GM12878 (cell line): Measurements from ENCODE around the gene MSS51. TPM values are rescaled to one million over a fixed set of nuclear protein-coding genes. Genes with fewer than 3 reads are reported as not detected.

Experiments used
- ATAC-seq: fragments of 200-7000 bp; cut with Tn5 transposase; 3 replicates; pipeline ENCODE4 v1.9.1; 2020; ENCODE audit warnings: mild to moderate bottlenecking, moderate library complexity
- BruUV-seq: library from RNA; stranded (reverse); fragments of 400-500 nt; replicated peaks from 2 replicates; lab custom pipeline; 2021; lab: Mats Ljungman, UMichigan
- CTCF ChIA-PET: fragments of 300-600 bp; sonication (Branson Sonifier 250); formaldehyde crosslinking; extraction: SDS; loops from one replicate; lab custom pipeline; 2021; ENCODE audit warnings: inconsistent platforms; lab: Yijun Ruan, JAX
- POLR2A ChIA-PET: fragments of 350-600 bp; formaldehyde crosslinking; extraction: SDS; loops from one replicate; lab custom pipeline; 2021; ENCODE audit warnings: inconsistent platforms; lab: Charles Lee
- RAD21 ChIA-PET: fragments of 300-600 bp; sonication (Branson Sonifier 250); formaldehyde crosslinking; loops from one replicate; lab custom pipeline; 2023; ENCODE audit warnings: antibody characterized with exemption; ENCODE audit not compliant: unreplicated experiment; lab: Charles Lee
- SMC1A ChIA-PET: fragments of 300-600 bp; sonication (Branson Sonifier 250); formaldehyde crosslinking; loops from one replicate; lab custom pipeline; 2023; ENCODE audit not compliant: unreplicated experiment, uncharacterized antibody; lab: Charles Lee
- DNase-seq: peaks from one replicate; pipeline ENCODE4 v3.0.0-alpha.2; 2011; ENCODE audit warnings: low read depth, low spot score
- FAIRE-seq: peaks from 3 replicates; lab custom pipeline; 2011; peaks lifted over from hg19 to GRCh38; lab: Jason Lieb, UNC
- H2AFZ ChIP-seq: 2 replicates; pipeline ENCODE4 v1.6.0; 2011; ENCODE audit warnings: low read depth, low read length, control low read depth; ENCODE audit not compliant: control insufficient read depth
- H3K27ac ChIP-seq: 2 replicates; pipeline ENCODE4 v1.5.1; 2011; ENCODE audit warnings: control low read depth; ENCODE audit not compliant: control insufficient read depth, insufficient read depth
- H3K27me3 ChIP-seq, 2 experiments: replicated peaks in 1 of 2; 2 replicates each; pipeline versions ENCODE4 v1.6.0 to v1.6.1; 2011; ENCODE audit warnings: low read length in 1 of 2; ENCODE audit not compliant: control insufficient read depth in 2 of 2, insufficient read depth in 2 of 2
- H3K36me3 ChIP-seq, 2 experiments: 2 replicates each; pipeline ENCODE4 v1.5.1; 2011; ENCODE audit warnings: low read length in 1 of 2; ENCODE audit not compliant: control insufficient read depth in 2 of 2, insufficient read depth in 2 of 2
- H3K4me1 ChIP-seq: 2 replicates; pipeline ENCODE4 v1.6.1; 2011; ENCODE audit warnings: mild to moderate bottlenecking, low read length, moderate library complexity, mixed read lengths; ENCODE audit not compliant: control insufficient read depth, insufficient read depth
- H3K4me2 ChIP-seq: 2 replicates; pipeline ENCODE4 v1.6.0; 2011; ENCODE audit warnings: control low read depth; ENCODE audit not compliant: control insufficient read depth, insufficient read depth
- H3K4me3 ChIP-seq: fragments of 200-600 bp; sonication (generic); 2 replicates; pipeline ENCODE4 v1.5.1; 2016
- H3K79me2 ChIP-seq: 2 replicates; pipeline ENCODE4 v1.6.0; 2011; ENCODE audit warnings: low read length; ENCODE audit not compliant: control insufficient read depth, insufficient read depth
- H3K9ac ChIP-seq: 2 replicates; pipeline ENCODE4 v1.8.0; 2011; ENCODE audit warnings: low read length, control low read depth, mixed read lengths; ENCODE audit not compliant: control insufficient read depth, insufficient read depth
- H3K9me3 ChIP-seq: replicated peaks from 3 replicates; pipeline ENCODE4 v1.5.1; 2011; ENCODE audit warnings: mild to moderate bottlenecking, low read length; ENCODE audit not compliant: control insufficient read depth, insufficient read depth
- H4K20me1 ChIP-seq: 2 replicates; pipeline ENCODE4 v1.6.0; 2011; ENCODE audit not compliant: control insufficient read depth, insufficient read depth
- FOXK2 ChIP-seq: fragments of 450-650 bp; IDR thresholded peaks from 2 replicates; pipeline ENCODE4 v1.6.1; 2017; ENCODE audit warnings: mild to moderate bottlenecking, moderate library complexity
- GABPA ChIP-seq: IDR thresholded peaks from 2 replicates; pipeline ENCODE4 v1.6.1; 2014; ENCODE audit warnings: antibody characterized with exemption, low read depth, mild to moderate bottlenecking, inconsistent platforms
- JUND ChIP-seq: IDR thresholded peaks from 2 replicates; pipeline ENCODE4 v1.6.1; 2012; ENCODE audit warnings: low read depth, mild to moderate bottlenecking, low read length, improper control_type of control experiment, moderate library complexity
- KLF5 ChIP-seq: fragments of 450-650 bp; IDR thresholded peaks from 2 replicates; pipeline ENCODE4 v1.6.1; 2014; ENCODE audit warnings: mild to moderate bottlenecking; ENCODE audit not compliant: partially characterized antibody
- LARP7 ChIP-seq: fragments of 450-650 bp; IDR thresholded peaks from 2 replicates; pipeline ENCODE4 v1.6.1; 2017; ENCODE audit warnings: mild to moderate bottlenecking
- RB1 ChIP-seq: fragments of 450-650 bp; formaldehyde crosslinking; IDR thresholded peaks from 2 replicates; pipeline ENCODE4 v1.6.1; 2017; ENCODE audit warnings: mild to moderate bottlenecking, borderline replicate concordance
- SIN3A ChIP-seq: IDR thresholded peaks from 2 replicates; pipeline ENCODE4 v1.6.1; 2012; ENCODE audit warnings: low read depth, low read length, improper control_type of control experiment
- SUZ12 ChIP-seq: fragments of 200-600 bp; sonication (generic); IDR thresholded peaks from one replicate; pipeline ENCODE4 v1.6.1; 2018; ENCODE audit warnings: antibody characterized with exemption, mild to moderate bottlenecking; ENCODE audit not compliant: unreplicated experiment
- TCF12 ChIP-seq: IDR thresholded peaks from 2 replicates; pipeline ENCODE4 v1.6.1; 2011; ENCODE audit warnings: low read depth, mild to moderate bottlenecking, low read length
- YBX1 ChIP-seq: fragments of 450-650 bp; IDR thresholded peaks from 2 replicates; pipeline ENCODE4 v1.6.1; 2016; ENCODE audit warnings: antibody characterized with exemption
- WGBS: methylation state at CpG from one replicate; pipeline ENCODE4 v1.1.6; 2016; ENCODE audit warnings: low lambda C conversion rate; ENCODE audit not compliant: insufficient replicate concordance, insufficient coverage; ENCODE audit errors: missing lambda C conversion rate; 5-methylcytosine and 5-hydroxymethylcytosine counted together
- in situ Hi-C: fragments of 300-500 bp; cut with MboI; formaldehyde crosslinking; loops from 9 replicates; pipeline ENCODE4 v1.14.3; 2018; ENCODE audit warnings: mixed read lengths
- intact Hi-C: fragments of 100-400 bp; cut with micrococcal nuclease; formaldehyde crosslinking; loops from one replicate; pipeline ENCODE4 v1.14.2; 2022; ENCODE audit not compliant: unreplicated experiment
- polyA plus RNA-seq, 11 experiments: library from polyadenylated mRNA; depleted of rRNA in 4 of 11; unstranded in 6 of 11; stranded (reverse) in 5 of 11; fragments of >200 nt; fragmentation: Nextera tagmentation in 4 of 11; fragmentation: Illumina TruSeq in 1 of 11; extraction: Ambion mirVana in 4 of 11; extraction: Trizol in 1 of 11; gene quantifications; 1 replicate in 1 of 11; 2 replicates in 10 of 11; pipeline versions ENCODE4 v1.2.1 to v1.2.3, GENCODE V29; 2011 to 2016; ENCODE audit warnings: inconsistent platforms in 2 of 11, missing spikeins in 2 of 11, low read depth in 1 of 11
- total RNA-seq, 4 experiments: library from RNA; depleted of rRNA in 3 of 4; stranded (reverse); fragments of >200 nt in 3 of 4; fragmentation: Illumina TruSeq in 1 of 4; extraction: Trizol in 1 of 4; gene quantifications; 2 replicates each; pipeline versions ENCODE4 v1.2.1 to v1.2.3, GENCODE V29; 2013 to 2021
- TF ChIP-seq, protein P1 (sequence below): IDR thresholded peaks from 2 replicates; pipeline ENCODE4 v1.6.1; 2011; ENCODE audit warnings: low read depth, low read length, improper control_type of control experiment, borderline replicate concordance
- TF ChIP-seq, protein P2 (sequence below): fragments of 450-650 bp; IDR thresholded peaks from 2 replicates; pipeline ENCODE4 v1.6.1; 2017; ENCODE audit warnings: mild to moderate bottlenecking
- TF ChIP-seq, protein P3 (sequence below): IDR thresholded peaks from 2 replicates; pipeline ENCODE4 v1.6.1; 2012; ENCODE audit warnings: low read depth, low read length, improper control_type of control experiment
- TF ChIP-seq, protein P4 (sequence below): IDR thresholded peaks from 2 replicates; pipeline ENCODE4 v1.6.1; 2012; ENCODE audit warnings: low read depth, low read length, improper control_type of control experiment

MSS51 gene
- total and polyA plus RNA-seq, 10 of the 15 experiments (the other 5 are each of a cell fraction or from before 2014, with no cell fraction given), result 0.06 to 2.1 (median 1.5) TPM

DNA sequence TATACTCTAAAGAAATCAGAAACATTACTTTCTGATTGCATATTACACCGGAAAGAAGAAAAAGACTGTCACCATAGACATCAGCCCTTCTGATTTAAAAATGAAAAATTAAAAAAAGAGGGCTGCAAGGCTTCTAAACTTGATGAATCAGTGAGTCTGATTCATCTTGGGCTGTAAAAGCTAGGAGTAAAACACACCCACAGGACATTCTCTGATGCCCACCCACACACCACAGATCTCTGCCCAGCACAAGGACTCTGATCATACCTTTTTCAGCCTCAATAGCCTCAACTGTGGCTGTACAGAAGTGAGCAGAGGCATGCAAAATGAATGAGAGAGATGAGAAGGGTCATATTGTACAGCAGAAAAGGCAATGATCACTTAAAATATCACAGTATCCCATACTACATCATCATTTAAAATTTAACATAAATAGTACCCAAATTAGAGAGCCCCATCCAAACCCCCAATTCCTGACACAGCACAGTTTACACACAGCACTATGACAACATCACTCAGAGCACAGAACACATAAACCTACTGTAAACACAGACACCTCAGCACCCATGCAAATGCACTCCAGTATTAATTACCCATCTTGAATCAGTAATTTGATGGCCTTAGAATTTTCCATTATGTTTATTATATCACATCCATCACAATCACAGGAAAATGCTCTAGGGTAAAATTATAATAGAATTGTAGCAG is 6.4 kb upstream of the MSS51 start:
- peaks cover 2 to 15% of the 10 kb centered on the region in 2 experiments; a peak in 2 of 4 replicates for H3K36me3 ChIP-seq
- no peaks in the 10 kb centered on the region for H3K79me2 ChIP-seq
- no TSS peak for BruUV-seq
- FAIRE-seq (no peak), ATAC-seq (no peak), DNase-seq (no peak)
- ChIA-PET CTCF (no interaction called here), RAD21 (no interaction called here), POLR2A (no interaction called here), SMC1A (no interaction called here)
- H2AFZ ChIP-seq, result no peak overlapping the region
- intact Hi-C loops, result no loop called here
- 100% methylated on average over 1 of the region's 1 CpG for WGBS
- no peaks in the 10 kb centered on the region for H3K4me1 ChIP-seq
- H3K4me3 ChIP-seq, result no peak overlapping the region
- in situ Hi-C loops, result no loop called here
- no peak overlapping the region for H3K27ac ChIP-seq
- no peak overlapping the region for H3K9ac ChIP-seq
- TF ChIP-seq KLF5, result no peak
- TF ChIP-seq, protein P1, sequence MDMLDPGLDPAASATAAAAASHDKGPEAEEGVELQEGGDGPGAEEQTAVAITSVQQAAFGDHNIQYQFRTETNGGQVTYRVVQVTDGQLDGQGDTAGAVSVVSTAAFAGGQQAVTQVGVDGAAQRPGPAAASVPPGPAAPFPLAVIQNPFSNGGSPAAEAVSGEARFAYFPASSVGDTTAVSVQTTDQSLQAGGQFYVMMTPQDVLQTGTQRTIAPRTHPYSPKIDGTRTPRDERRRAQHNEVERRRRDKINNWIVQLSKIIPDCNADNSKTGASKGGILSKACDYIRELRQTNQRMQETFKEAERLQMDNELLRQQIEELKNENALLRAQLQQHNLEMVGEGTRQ, result no peak
- no peak for TF ChIP-seq TCF12
- no peak for TF ChIP-seq FOXK2
- no peak for TF ChIP-seq GABPA
- H3K4me2 ChIP-seq, result no peak overlapping the region
- no peaks in the 10 kb centered on the region for H3K27me3 ChIP-seq
- H4K20me1 ChIP-seq, result no peaks in the 10 kb centered on the region
- no peaks in the 10 kb centered on the region for H3K9me3 ChIP-seq

DNA sequence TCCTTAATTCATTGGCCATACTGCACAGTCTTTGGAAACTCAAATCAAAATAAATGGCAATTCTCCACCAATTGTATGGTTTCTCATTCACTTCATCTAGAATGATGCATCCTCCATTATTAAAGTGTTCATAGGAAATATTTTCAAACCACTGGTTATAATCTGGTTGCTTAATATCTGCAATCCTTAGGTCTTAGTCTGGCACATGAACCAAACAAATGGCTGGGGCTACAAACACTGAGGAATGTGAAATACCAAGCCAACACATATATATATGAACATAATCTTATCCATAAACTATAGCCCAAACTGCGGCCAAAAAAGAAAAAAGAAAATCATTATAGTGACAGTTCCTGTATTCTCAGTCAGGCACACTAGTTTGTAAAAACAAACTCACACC is 5.7 kb upstream of the MSS51 start:
- no peak overlapping the region for H2AFZ ChIP-seq
- in situ Hi-C loops (no loop called here), intact Hi-C loops (no loop called here)
- ChIA-PET CTCF (no interaction called here), SMC1A (no interaction called here), RAD21 (no interaction called here), POLR2A (no interaction called here)
- no peaks in the 10 kb centered on the region for H3K9me3 ChIP-seq
- ATAC-seq (no peak), FAIRE-seq (no peak), DNase-seq (no peak)
- H3K36me3 ChIP-seq, result peaks cover 0 to 15% of the 10 kb centered on the region in 2 experiments; a peak in 2 of 4 replicates
- H3K4me1 ChIP-seq, result no peaks in the 10 kb centered on the region
- H3K27me3 ChIP-seq, result no peaks in the 10 kb centered on the region
- H3K4me3 ChIP-seq, result no peak overlapping the region
- H3K9ac ChIP-seq, result no peak overlapping the region
- H4K20me1 ChIP-seq, result no peaks in the 10 kb centered on the region
- WGBS, result 100% methylated on average over 1 of the region's 1 CpG
- no peaks in the 10 kb centered on the region for H3K79me2 ChIP-seq
- no peak overlapping the region for H3K4me2 ChIP-seq
- no peak overlapping the region for H3K27ac ChIP-seq
- no TSS peak for BruUV-seq
- TF ChIP-seq, protein P2, sequence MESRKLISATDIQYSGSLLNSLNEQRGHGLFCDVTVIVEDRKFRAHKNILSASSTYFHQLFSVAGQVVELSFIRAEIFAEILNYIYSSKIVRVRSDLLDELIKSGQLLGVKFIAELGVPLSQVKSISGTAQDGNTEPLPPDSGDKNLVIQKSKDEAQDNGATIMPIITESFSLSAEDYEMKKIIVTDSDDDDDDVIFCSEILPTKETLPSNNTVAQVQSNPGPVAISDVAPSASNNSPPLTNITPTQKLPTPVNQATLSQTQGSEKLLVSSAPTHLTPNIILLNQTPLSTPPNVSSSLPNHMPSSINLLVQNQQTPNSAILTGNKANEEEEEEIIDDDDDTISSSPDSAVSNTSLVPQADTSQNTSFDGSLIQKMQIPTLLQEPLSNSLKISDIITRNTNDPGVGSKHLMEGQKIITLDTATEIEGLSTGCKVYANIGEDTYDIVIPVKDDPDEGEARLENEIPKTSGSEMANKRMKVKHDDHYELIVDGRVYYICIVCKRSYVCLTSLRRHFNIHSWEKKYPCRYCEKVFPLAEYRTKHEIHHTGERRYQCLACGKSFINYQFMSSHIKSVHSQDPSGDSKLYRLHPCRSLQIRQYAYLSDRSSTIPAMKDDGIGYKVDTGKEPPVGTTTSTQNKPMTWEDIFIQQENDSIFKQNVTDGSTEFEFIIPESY, result no peak
- TF ChIP-seq, protein P3, sequence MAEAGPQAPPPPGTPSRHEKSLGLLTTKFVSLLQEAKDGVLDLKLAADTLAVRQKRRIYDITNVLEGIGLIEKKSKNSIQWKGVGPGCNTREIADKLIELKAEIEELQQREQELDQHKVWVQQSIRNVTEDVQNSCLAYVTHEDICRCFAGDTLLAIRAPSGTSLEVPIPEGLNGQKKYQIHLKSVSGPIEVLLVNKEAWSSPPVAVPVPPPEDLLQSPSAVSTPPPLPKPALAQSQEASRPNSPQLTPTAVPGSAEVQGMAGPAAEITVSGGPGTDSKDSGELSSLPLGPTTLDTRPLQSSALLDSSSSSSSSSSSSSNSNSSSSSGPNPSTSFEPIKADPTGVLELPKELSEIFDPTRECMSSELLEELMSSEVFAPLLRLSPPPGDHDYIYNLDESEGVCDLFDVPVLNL, result no peak
- TF ChIP-seq KLF5, result no peak
- TF ChIP-seq RB1, result no peak
- no peak for TF ChIP-seq LARP7
- TF ChIP-seq, protein P4, sequence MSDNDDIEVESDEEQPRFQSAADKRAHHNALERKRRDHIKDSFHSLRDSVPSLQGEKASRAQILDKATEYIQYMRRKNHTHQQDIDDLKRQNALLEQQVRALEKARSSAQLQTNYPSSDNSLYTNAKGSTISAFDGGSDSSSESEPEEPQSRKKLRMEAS, result no peak
- no peak for TF ChIP-seq SIN3A
- TF ChIP-seq GABPA, result no peak
- no peak for TF ChIP-seq SUZ12
- TF ChIP-seq JUND, result no peak
- TF ChIP-seq YBX1, result no peak
